ENCODE results near the gene B4GALNT3.

GRCh38 chr12:565589-566105 lies 105.9 kb downstream of the B4GALNT3 start:
- TF ChIP-seq CTCF (IDR thresholded peaks at IDR 0.05) (no peak), POLR2AphosphoS5 (IDR thresholded peaks at IDR 0.05; ENCODE audit: low read depth, low read length) (no peak), SIN3A (IDR thresholded peaks at IDR 0.05; ENCODE audit: borderline replicate concordance, insufficient read depth, low read depth, low read length) (no peak), REST (IDR thresholded peaks at IDR 0.05; ENCODE audit: insufficient read depth in 1 of 2, low read depth in 2 of 2, low read length in 1 of 2) (no peak), TCF7L2 (IDR thresholded peaks at IDR 0.05; ENCODE audit: low read depth, low read length) (no peak)
